ENCODE results near the gene KLHDC4. TPM values are rescaled to one million over a fixed set of nuclear protein-coding genes. Genes with fewer than 3 reads are reported as not detected.

KLHDC4 gene
- total RNA-seq, 6 experiments from 2014 or later = 11.6 to 22.7 (median 14.4) TPM

DNA sequence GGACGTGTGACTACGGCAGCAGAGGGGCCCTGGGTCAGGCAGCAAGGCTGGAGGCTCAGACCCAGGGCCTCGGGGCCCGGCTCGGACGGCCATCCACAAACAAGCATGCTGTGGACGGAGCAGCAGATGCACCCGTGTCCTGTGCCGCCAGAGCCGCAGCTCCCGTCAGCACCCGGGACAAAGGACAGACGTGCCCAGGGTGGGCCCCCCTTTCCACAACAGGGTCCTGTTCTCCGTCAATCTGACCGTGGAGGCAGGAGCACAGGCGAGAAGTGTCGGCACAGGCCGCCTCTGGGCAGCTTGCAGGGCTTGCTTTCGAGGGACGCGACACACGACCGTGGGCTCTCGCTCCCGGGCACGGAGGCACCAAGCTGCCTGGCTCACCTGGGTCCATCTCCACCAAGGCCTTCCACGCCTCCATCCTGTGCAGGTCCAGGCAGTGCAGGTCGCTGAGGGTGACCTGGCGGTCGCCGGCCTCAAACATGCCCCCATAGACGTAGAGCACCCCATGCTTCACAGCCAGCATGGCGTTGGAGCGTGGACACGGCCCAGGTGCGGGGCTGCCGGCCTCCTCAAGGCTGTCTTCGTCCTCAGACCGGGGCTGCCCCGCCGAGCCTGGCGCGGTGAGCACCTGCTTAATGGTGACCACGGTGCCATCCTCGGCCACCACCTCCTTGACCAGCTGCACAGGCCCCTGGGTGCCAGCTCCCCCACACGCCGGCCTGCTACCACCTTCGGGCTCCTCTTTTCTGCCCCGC lies 56.7 kb downstream of the KLHDC4 start:
- no CpG with 5 or more reads among the region's 49 CpGs for WGBS (ENCODE audit: insufficient coverage, low coverage, low lambda C conversion rate, missing lambda C conversion rate)
- H3K9me3 ChIP-seq = no peaks in the 10 kb centered on the region
- H3K4me1 ChIP-seq = no peaks in the 10 kb centered on the region
- no peak for ATAC-seq
- H3K27me3 ChIP-seq = no peaks in the 10 kb centered on the region
- no peak overlapping the region for H3K4me3 ChIP-seq
- DNase-seq = no peak
- no peak overlapping the region for H3K27ac ChIP-seq
- H3K36me3 ChIP-seq = peaks cover 0 to 20% (median under 1%) of the 10 kb centered on the region in 4 donors
- intact Hi-C loops (cut with DNase I) = no loop called here
- TF ChIP-seq CTCF (IDR thresholded peaks at IDR 0.05) (no peak), POLR2A (IDR thresholded peaks at IDR 0.05) (no peak)

DNA sequence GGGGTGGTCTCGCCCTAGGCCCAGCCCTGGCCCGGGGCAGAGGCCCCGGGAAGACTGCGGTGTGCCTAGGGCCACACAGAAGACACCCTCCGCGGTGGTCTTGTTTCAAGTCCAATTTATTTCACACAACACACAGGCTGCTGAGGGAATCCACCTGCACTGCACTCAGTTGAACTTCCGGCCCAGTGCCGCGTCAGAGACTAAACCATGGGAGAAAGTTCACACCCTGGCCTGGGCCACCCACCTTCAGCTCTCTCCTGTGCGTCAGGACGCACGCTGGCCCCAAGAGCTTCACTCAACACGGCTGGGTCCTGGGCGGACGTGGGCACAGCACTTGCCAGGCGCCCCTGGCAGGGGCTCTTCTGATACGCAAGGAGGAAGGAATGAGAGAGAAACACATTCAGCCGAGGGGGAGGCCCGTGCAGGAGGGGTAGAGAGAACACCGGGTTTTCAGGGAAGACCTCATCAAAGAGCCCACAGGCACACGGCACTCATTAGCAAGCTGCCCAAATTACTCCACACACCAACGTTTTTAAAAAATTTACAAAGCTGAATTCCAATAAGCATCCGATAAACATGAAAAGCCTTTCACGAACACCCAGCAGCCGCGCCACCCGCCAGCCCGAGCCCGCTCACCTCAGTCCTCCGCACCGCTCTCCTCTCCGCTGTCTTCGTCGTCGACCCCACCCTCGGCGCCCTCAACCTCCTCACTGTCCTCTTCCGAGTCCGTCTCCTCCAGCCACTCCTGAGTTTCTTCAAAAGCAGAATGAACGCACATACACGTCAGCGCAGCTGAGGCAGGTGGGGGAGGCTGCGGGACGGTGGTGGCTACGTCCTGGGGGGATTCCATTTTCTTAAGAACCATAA lies 57.8 kb downstream of the KLHDC4 start:
- Histone ChIP-seq H3K27ac (no peak overlapping the region), H3K4me3 (no peak overlapping the region), H3K36me3 (peaks cover 0 to 20% (median 0%) of the 10 kb centered on the region in 4 donors), H3K9me3 (no peaks in the 10 kb centered on the region), H3K4me1 (no peaks in the 10 kb centered on the region), H3K27me3 (no peaks in the 10 kb centered on the region)
- ATAC-seq = no peak
- DNase-seq = no peak
- TF ChIP-seq POLR2A (IDR thresholded peaks at IDR 0.05) (no peak), CTCF (IDR thresholded peaks at IDR 0.05) (no peak)
- 92% methylated on average over 19 of the region's 45 CpGs for WGBS (ENCODE audit: insufficient coverage, low coverage, low lambda C conversion rate, missing lambda C conversion rate)
- intact Hi-C loops (cut with DNase I) = no loop called here

DNA sequence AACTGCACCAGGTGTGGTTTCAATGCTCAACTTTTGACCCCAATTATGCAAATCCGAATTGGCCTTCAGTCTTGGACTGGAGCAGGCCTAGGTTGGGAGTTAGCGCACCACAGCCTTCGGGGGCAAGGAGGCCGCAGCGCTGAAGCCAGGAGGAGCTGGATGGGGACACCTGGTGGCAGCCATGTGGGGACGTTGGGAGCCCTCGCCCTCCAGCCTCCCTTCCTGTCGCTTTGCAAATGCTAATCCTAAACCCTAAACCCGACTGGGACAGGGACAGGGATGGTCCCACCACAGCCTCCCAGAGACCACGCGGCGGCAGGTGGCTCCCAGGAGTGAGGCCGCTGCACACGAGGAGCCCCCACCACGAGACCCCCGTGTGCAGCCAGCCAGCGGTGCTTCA lies 58.7 kb downstream of the KLHDC4 start:
- DNase-seq = no peak
- Histone ChIP-seq H3K4me1 (no peaks in the 10 kb centered on the region), H3K36me3 (peaks cover 0 to 20% (median 0%) of the 10 kb centered on the region in 4 donors), H3K27ac (no peak overlapping the region), H3K9me3 (no peaks in the 10 kb centered on the region), H3K27me3 (no peaks in the 10 kb centered on the region), H3K4me3 (no peak overlapping the region)
- ATAC-seq = no peak
- intact Hi-C loops (cut with DNase I) = no loop called here
- TF ChIP-seq POLR2A (IDR thresholded peaks at IDR 0.05) = no peak
- TF ChIP-seq CTCF (IDR thresholded peaks at IDR 0.05) = no peak
- WGBS (ENCODE audit: insufficient coverage, low coverage, low lambda C conversion rate, missing lambda C conversion rate) = no CpG with 5 or more reads among the region's 17 CpGs

- no peaks in the 10 kb centered on the region for H3K9me3 ChIP-seq
- ATAC-seq = no peak
- no peak overlapping the region for H3K27ac ChIP-seq
- no peaks in the 10 kb centered on the region for H3K27me3 ChIP-seq
- 65% methylated on average over 11 of the region's 28 CpGs for WGBS (ENCODE audit: insufficient coverage, low coverage, low lambda C conversion rate, missing lambda C conversion rate)
- intact Hi-C loops (cut with DNase I) = no loop called here
- TF ChIP-seq CTCF (IDR thresholded peaks at IDR 0.05) (no peak), POLR2A (IDR thresholded peaks at IDR 0.05) (no peak)
- H3K4me1 ChIP-seq = no peaks in the 10 kb centered on the region
- H3K36me3 ChIP-seq = peaks cover 0 to 20% (median 0%) of the 10 kb centered on the region in 4 donors
- DNase-seq = no peak
- no peak overlapping the region for H3K4me3 ChIP-seq
Observed at GRCh38 chr16:87706278-87707000, 59.3 kb downstream of the KLHDC4 start.
